VCaP (cell line): Measurements from ENCODE around the gene LY6G6F.

Experiments
- H3K27ac ChIP-seq: fragments of 450-650 bp; 2 replicates; pipeline ENCODE4 v1.5.1; 2017
- TF ChIP-seq, protein P1 (sequence below): fragments of 450-650 bp; conservative IDR thresholded peaks from 2 replicates; pipeline ENCODE4 v1.5.1; 2017; ENCODE audit warnings: mild to moderate bottlenecking, moderate library complexity

LY6G6F gene

DNA sequence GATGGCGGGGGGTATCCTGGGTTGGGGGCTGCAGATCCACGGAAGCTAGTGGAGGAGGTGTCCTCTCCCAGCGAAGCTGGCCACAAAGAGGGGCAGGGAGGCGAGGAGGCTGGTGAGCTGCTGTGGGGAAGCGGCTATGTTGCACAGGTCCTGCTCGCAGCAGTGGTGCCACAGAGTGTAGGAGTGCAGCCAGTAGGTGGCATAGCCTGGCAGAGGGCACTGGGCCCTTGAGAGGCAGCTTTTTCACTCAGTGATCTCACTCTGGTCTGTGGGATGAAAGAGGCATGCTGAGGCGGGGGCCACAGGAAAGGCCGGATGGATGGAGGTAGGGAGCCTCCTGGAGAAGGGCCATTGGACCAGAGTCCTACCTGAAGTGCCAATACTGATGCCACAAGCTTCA lies 5.6 kb downstream of the LY6G6F start:
- no peak overlapping the region for H3K27ac ChIP-seq
- TF ChIP-seq, protein P1, sequence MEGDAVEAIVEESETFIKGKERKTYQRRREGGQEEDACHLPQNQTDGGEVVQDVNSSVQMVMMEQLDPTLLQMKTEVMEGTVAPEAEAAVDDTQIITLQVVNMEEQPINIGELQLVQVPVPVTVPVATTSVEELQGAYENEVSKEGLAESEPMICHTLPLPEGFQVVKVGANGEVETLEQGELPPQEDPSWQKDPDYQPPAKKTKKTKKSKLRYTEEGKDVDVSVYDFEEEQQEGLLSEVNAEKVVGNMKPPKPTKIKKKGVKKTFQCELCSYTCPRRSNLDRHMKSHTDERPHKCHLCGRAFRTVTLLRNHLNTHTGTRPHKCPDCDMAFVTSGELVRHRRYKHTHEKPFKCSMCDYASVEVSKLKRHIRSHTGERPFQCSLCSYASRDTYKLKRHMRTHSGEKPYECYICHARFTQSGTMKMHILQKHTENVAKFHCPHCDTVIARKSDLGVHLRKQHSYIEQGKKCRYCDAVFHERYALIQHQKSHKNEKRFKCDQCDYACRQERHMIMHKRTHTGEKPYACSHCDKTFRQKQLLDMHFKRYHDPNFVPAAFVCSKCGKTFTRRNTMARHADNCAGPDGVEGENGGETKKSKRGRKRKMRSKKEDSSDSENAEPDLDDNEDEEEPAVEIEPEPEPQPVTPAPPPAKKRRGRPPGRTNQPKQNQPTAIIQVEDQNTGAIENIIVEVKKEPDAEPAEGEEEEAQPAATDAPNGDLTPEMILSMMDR, result peak; percentile 76

DNA sequence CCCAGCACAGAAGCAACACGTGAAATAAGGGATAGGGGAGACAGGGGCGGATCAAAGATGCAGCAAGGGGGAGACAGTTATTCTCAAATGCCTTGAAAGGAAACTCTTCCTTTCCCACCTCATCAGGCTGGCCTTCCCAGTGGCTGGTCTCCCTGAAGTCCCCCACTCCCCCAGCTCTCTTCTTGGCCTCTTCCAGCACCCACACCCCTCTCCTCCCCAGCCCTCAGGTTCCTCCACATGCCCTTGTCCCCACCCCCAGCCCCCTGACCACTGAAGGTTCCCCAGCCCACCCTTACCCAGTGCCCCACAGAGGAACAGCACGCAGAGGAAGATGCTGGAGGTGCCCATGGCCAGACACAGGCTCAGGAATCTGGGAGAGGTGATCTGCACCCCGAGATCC lies 6.8 kb downstream of the LY6G6F start:
- TF ChIP-seq, protein P1, result no peak
- no peak overlapping the region for H3K27ac ChIP-seq

DNA sequence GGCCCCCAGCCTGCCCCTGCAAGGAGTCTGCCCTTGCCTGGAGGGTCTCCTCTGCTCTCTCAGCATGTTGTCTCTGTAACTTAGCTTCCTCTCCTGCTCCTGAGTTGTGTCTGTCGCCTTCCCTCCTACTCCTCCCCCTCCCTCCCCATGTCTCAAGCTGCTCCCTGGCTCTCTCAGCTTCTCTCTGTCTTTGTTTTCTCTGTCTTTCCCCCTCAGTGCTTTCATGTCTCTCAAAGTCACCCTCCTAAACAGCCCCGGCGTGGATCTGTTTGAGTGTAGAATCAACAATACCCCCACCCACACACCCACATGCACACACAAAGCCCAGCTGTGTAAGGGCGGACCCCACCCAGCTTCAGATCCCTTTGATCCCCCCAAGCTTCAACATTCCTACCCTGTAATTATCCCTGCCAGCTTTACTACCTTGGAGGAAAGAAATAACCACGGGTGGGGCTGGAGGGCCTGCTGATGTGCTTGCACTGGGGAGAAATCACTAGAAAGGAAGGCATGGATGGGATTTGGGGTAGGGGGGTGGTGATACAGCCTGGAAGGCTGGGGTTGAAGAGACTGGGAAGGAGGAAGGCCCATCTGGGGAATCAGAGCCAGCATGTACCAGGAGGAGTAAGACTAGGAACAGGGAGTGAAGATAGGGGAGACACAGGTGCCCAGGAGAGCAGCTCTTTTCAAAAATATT lies 7.5 kb downstream of the LY6G6F start:
- TF ChIP-seq, protein P1, result no peak
- H3K27ac ChIP-seq, result no peak overlapping the region

DNA sequence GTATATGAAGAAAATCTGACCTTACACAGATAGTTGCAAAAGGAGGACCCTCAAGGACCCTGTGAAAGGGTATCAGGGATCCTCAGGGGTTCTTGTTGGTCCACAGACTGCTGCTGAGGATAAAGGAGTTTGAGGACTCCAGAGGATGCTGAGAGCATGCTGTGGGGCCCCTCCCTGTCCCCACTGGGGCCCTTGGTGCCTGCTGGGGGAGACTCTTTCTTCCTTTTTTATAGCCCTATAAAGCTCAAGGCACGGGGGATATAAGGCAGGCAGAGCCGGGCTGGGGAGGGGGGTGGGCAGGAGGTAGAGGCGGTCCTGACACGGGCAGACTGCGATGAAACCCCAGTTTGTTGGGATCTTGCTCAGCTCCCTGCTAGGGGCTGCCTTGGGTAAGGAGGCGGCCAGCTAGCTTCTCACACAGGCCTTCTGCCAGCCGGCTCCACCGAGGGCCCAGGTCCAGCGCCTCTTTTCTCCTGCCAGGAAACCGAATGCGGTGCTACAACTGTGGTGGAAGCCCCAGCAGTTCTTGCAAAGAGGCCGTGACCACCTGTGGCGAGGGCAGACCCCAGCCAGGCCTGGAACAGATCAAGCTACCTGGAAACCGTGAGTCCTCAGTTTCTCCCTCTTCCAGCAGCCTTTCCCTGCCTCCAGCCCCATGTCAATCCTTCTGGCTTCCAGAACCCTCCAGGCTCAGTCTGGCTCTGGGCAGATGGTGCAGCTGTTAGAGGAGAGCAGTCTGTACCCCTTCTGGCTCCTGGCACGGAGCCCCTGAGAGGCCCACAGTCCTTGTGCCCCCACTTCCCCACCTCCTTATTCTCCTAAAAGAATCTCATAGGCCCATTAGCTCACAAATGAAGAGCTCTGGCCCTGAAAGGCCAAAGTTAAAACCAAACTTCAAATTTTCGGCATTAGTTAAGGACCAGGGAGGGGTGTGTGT lies 8.6 kb downstream of the LY6G6F start, which contains the start of gene LY6G6D:
Gene LY6G6D, plus strand, starts transcription at position 327 of the 937 bp plus-strand sequence. Its CDS starts 8 bp downstream, at position 335.
- no peak within 1 kb of the TSS for H3K27ac ChIP-seq
- TF ChIP-seq, protein P1, result no peak

DNA sequence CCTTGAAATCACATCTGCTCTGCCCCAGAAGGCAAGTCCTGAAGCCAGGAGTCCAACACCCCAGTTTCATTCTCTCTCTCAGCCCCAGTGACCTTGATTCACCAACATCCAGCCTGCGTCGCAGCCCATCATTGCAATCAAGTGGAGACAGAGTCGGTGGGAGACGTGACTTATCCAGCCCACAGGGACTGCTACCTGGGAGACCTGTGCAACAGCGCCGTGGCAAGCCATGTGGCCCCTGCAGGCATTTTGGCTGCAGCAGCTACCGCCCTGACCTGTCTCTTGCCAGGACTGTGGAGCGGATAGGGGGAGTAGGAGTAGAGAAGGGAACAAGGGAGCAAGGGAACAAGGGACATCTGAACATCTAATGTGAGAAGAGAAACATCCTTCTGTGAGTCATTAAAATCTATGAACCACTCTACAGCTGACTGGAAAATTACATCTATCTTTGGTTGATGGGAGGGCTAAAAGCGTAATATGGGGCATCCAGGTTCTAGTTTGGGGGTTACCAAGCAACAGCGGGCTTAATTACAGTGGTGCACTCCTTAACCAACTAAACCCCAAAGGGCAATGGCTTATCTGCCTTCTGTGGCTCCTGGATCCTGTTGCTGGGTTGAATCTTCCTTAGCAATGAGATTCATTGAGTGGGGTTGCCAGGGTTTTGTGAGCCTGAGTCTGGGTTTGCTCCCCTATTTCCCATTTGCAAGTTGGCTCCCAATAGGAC lies 11.0 kb downstream of the LY6G6F start:
- H3K27ac ChIP-seq, result peak overlapping the region; percentile 77
- TF ChIP-seq, protein P1, result no peak

DNA sequence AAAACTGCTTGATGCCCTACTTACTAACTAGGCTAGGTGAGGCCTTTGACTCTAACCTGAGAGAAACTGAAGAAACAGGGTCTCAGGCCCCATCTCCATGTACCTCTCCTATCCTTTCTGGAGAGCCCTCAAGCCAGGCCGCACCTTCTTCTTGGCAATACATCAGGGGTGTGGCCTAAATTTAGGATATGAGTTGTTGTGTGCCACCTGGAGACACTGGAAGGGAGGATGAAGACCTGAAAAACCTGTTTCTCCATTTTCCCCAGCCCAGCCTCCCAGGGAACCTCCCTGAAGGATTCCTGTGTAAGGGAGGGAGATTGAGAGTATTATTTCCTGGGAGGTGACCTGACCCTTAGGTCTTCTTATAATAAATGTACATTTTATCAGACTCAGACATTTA lies 11.6 kb downstream of the LY6G6F start:
- H3K27ac ChIP-seq, result peak overlapping the region; percentile 77
- TF ChIP-seq, protein P1, result no peak

DNA sequence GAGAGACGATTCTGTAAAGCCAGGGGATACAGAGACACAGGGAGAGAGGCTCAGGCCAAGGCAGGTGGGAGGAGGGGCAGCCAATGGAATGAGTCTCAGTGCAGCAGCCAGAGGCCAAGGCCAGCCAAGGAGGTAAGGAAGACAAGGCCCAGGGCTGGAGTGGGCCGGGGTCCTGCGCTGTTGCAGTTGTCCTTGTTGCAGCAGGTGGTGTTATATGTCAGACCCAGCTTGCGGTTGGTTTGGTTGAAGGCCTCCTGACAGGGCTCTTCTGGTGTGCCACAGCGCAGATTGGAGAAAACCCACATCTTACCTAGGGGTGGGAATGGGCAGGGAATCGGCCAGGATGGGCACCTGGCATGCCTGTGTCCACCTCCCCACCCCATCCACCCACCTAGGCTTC lies 12.3 kb downstream of the LY6G6F start:
- peak overlapping the region; percentile 77 for H3K27ac ChIP-seq
- TF ChIP-seq, protein P1, result no peak
